Astrocyte (in vitro differentiated cells and primary cell): ENCODE measurements around the gene CLEC2D. TPM values are rescaled to one million over a fixed set of nuclear protein-coding genes. Genes with fewer than 3 reads are reported as not detected.

ENCODE experiments used
- DNase-seq: peaks from one replicate; pipeline ENCODE4 v3.0.0-alpha.2; 2010; ENCODE audit warnings: low read depth
- FAIRE-seq: peaks from 2 replicates; lab custom pipeline; 2011; peaks lifted over from hg19 to GRCh38; lab: Jason Lieb, UNC
- H2AFZ ChIP-seq: 2 replicates; pipeline ENCODE4 v1.6.0; 2012; ENCODE audit warnings: low read depth, low read length, inconsistent platforms
- H3K27ac ChIP-seq: 2 replicates; pipeline ENCODE4 v1.5.1; 2011; ENCODE audit warnings: low read depth, low read length, inconsistent platforms
- H3K27me3 ChIP-seq: 2 replicates; pipeline ENCODE4 v1.6.0; 2011; ENCODE audit warnings: low read length, inconsistent platforms; ENCODE audit not compliant: insufficient read depth
- H3K36me3 ChIP-seq: 2 replicates; pipeline ENCODE4 v1.5.1; 2011; ENCODE audit warnings: low read length, inconsistent platforms; ENCODE audit not compliant: insufficient read depth
- H3K4me1 ChIP-seq: 2 replicates; pipeline ENCODE4 v1.5.1; 2011; ENCODE audit warnings: low read length, inconsistent platforms; ENCODE audit not compliant: insufficient read depth
- H3K4me2 ChIP-seq: 2 replicates; pipeline ENCODE4 v1.6.0; 2012; ENCODE audit warnings: low read length, inconsistent platforms
- H3K4me3 ChIP-seq: 2 replicates; pipeline ENCODE4 v1.5.1; 2011; ENCODE audit warnings: low read depth, mild to moderate bottlenecking, low read length, inconsistent platforms; ENCODE audit not compliant: insufficient read depth
- H3K79me2 ChIP-seq: 2 replicates; pipeline ENCODE4 v1.6.0; 2012; ENCODE audit warnings: mild to moderate bottlenecking, low read length, inconsistent platforms; ENCODE audit not compliant: insufficient read depth
- H3K9ac ChIP-seq: 2 replicates; pipeline ENCODE4 v1.6.0; 2012; ENCODE audit warnings: mild to moderate bottlenecking, low read length, inconsistent platforms
- H3K9me3 ChIP-seq: 2 replicates; pipeline ENCODE4 v1.5.1; 2012; ENCODE audit warnings: low read depth, mild to moderate bottlenecking, low read length, inconsistent platforms; ENCODE audit not compliant: insufficient read depth
- H4K20me1 ChIP-seq: 2 replicates; pipeline ENCODE4 v1.6.0; 2012; ENCODE audit warnings: low read length, inconsistent platforms; ENCODE audit not compliant: insufficient read depth
- H3K27ac Mint-ChIP-seq: one replicate; pipeline ENCODE4 v1.8.0; 2021; ENCODE audit warnings: mild to moderate bottlenecking, mixed read lengths; ENCODE audit not compliant: unreplicated experiment
- H3K27me3 Mint-ChIP-seq: one replicate; pipeline ENCODE4 v1.8.0; 2021; ENCODE audit warnings: low read depth, mixed read lengths; ENCODE audit not compliant: unreplicated experiment
- H3K36me3 Mint-ChIP-seq: one replicate; pipeline ENCODE4 v1.8.0; 2021; ENCODE audit warnings: low read depth, mixed read lengths; ENCODE audit not compliant: unreplicated experiment
- H3K4me1 Mint-ChIP-seq: one replicate; pipeline ENCODE4 v1.8.0; 2021; ENCODE audit warnings: low read depth, mixed read lengths; ENCODE audit not compliant: unreplicated experiment
- H3K4me3 Mint-ChIP-seq: one replicate; pipeline ENCODE4 v1.8.0; 2021; ENCODE audit warnings: mild to moderate bottlenecking, moderate library complexity, mixed read lengths; ENCODE audit not compliant: unreplicated experiment
- H3K9me3 Mint-ChIP-seq: one replicate; pipeline ENCODE4 v1.8.0; 2021; ENCODE audit warnings: mild to moderate bottlenecking, mixed read lengths; ENCODE audit not compliant: unreplicated experiment
- EZH2 ChIP-seq: IDR thresholded peaks from 2 replicates; pipeline ENCODE4 v1.6.1; 2012; ENCODE audit warnings: mild to moderate bottlenecking, low read length, inconsistent platforms; ENCODE audit not compliant: insufficient read depth
- total RNA-seq: library from RNA; stranded (reverse); gene quantifications from 2 replicates; pipeline ENCODE4 v1.2.1, GENCODE V29; 2021
- TF ChIP-seq, protein P1 (sequence below): IDR thresholded peaks from 2 replicates; pipeline ENCODE4 v1.5.1; 2011; ENCODE audit warnings: low read depth, mild to moderate bottlenecking, inconsistent platforms, low read length, moderate library complexity; ENCODE audit not compliant: insufficient read depth

Gene CLEC2D
- total RNA-seq, 1 donor from 2014 or later = 4.7 TPM

DNA sequence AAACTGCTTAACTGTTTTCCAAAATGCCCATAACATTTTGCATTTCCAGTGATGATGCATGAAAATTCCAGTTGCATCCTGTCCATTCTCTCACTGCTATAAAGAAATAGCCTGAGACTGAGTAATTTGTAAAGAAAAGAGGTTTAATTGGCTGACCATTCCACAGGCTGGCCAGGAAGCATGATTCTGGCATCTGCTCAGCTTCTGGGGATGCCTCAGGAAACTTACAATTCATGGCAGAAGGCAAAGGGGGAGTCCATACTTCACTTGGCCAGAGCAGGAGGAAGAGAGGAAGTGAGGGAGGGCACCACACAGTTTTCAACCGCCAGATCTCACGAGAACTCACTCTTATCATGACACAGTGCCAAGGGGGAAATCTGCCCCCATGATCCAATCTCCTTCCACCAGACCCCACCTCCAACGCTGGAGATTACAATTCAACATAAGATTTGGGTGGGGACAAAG lies 18.2 kb upstream of the CLEC2D start:
- Mint-ChIP-seq H3K27me3 (no peaks in the 10 kb centered on the region), H3K36me3 (peaks cover 10% of the 10 kb centered on the region), H3K4me1 (peaks cover 28% of the 10 kb centered on the region), H3K27ac (peak overlapping the region; percentile 99), H3K4me3 (peak overlapping the region; percentile 66), H3K9me3 (peaks cover 7% of the 10 kb centered on the region)
- H2AFZ ChIP-seq = no peak overlapping the region
- FAIRE-seq (no peak), DNase-seq (peak; percentile 82)
- TF ChIP-seq, protein P1, sequence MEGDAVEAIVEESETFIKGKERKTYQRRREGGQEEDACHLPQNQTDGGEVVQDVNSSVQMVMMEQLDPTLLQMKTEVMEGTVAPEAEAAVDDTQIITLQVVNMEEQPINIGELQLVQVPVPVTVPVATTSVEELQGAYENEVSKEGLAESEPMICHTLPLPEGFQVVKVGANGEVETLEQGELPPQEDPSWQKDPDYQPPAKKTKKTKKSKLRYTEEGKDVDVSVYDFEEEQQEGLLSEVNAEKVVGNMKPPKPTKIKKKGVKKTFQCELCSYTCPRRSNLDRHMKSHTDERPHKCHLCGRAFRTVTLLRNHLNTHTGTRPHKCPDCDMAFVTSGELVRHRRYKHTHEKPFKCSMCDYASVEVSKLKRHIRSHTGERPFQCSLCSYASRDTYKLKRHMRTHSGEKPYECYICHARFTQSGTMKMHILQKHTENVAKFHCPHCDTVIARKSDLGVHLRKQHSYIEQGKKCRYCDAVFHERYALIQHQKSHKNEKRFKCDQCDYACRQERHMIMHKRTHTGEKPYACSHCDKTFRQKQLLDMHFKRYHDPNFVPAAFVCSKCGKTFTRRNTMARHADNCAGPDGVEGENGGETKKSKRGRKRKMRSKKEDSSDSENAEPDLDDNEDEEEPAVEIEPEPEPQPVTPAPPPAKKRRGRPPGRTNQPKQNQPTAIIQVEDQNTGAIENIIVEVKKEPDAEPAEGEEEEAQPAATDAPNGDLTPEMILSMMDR = no peak
- TF ChIP-seq EZH2 = no peak
- H3K4me3 ChIP-seq = no peak overlapping the region
- peak overlapping the region; percentile 66 for H3K27ac ChIP-seq
- no peaks in the 10 kb centered on the region for H3K27me3 ChIP-seq
- H3K4me1 ChIP-seq = peaks cover 23% of the 10 kb centered on the region
- H3K36me3 ChIP-seq = peaks cover 15% of the 10 kb centered on the region
- H4K20me1 ChIP-seq = no peaks in the 10 kb centered on the region
- H3K9me3 ChIP-seq = no peaks in the 10 kb centered on the region
- peak overlapping the region; percentile 47 for H3K9ac ChIP-seq
- H3K79me2 ChIP-seq = peaks cover 34% of the 10 kb centered on the region
- H3K4me2 ChIP-seq = peak overlapping the region; percentile 97

DNA sequence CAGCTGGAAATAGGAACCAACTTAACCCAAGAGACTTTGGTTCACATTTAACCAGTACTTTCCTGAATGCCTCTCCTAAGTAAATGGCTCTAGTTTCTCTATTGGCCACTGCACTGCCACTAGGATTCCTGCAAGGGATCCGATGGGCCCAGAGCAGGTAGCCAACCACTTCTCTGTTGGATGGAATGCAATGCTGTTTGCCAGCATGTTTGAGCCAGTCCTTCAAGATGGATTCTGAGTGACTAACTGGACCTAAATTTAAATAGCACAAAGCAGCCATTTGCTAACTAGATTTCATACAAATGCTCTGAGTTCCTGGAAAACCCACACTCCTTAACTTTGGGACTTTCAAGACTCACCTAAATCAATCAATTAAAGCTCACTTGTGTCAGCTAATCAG lies 9.5 kb upstream of the CLEC2D start:
- Histone ChIP-seq H3K27me3 (no peaks in the 10 kb centered on the region), H3K4me3 (no peak overlapping the region), H3K9ac (no peak overlapping the region), H3K4me2 (no peak overlapping the region), H3K9me3 (no peaks in the 10 kb centered on the region), H3K27ac (no peak overlapping the region), H2AFZ (no peak overlapping the region), H3K36me3 (peaks cover 23% of the 10 kb centered on the region), H3K79me2 (no peaks in the 10 kb centered on the region), H3K4me1 (no peaks in the 10 kb centered on the region), H4K20me1 (no peaks in the 10 kb centered on the region)
- H3K27ac Mint-ChIP-seq = no peak overlapping the region
- H3K36me3 Mint-ChIP-seq = peaks cover 16% of the 10 kb centered on the region
- no peaks in the 10 kb centered on the region for H3K27me3 Mint-ChIP-seq
- no peak for DNase-seq
- no peak overlapping the region for H3K4me3 Mint-ChIP-seq
- H3K4me1 Mint-ChIP-seq = no peaks in the 10 kb centered on the region
- H3K9me3 Mint-ChIP-seq = peaks cover 2% of the 10 kb centered on the region
- TF ChIP-seq EZH2 = no peak
- no peak for FAIRE-seq

DNA sequence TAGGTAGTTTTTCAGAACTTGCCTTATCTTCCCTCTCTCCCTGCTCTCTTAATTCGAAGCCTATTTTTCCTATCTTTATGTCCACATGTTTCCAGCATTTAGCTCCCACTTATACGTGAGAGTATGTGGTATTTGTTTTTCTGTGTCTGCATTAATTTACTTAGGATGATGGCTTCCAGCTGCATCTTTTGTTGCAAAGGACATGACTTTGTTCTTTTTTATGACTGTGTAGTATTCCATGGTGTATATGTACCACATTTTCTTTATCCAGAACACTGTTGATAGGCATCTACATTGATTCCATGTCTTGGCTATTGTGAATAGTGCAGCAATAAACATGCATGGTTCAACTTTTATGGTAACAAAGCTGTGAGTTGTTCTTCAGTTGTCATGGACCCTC lies 7.8 kb upstream of the CLEC2D start:
- Histone ChIP-seq H3K4me2 (no peak overlapping the region), H3K9me3 (no peaks in the 10 kb centered on the region), H2AFZ (no peak overlapping the region), H3K36me3 (peaks cover 21% of the 10 kb centered on the region), H3K4me1 (no peaks in the 10 kb centered on the region), H3K79me2 (no peaks in the 10 kb centered on the region), H3K4me3 (no peak overlapping the region), H4K20me1 (no peaks in the 10 kb centered on the region), H3K9ac (no peak overlapping the region), H3K27me3 (no peaks in the 10 kb centered on the region), H3K27ac (no peak overlapping the region)
- Mint-ChIP-seq H3K27me3 (no peaks in the 10 kb centered on the region), H3K36me3 (peaks cover 16% of the 10 kb centered on the region), H3K4me3 (no peak overlapping the region), H3K4me1 (no peaks in the 10 kb centered on the region), H3K27ac (no peak overlapping the region), H3K9me3 (peaks cover 2% of the 10 kb centered on the region)
- DNase-seq (no peak), FAIRE-seq (no peak)
- TF ChIP-seq, protein P1 = no peak
- TF ChIP-seq EZH2 = no peak
